DOHH2 (cell line): ENCODE data around the gene DCTN3.

Experiments
- EZH2phosphoT487 ChIP-seq: fragments of 200-600 bp; sonication (generic); IDR thresholded peaks from 2 replicates; pipeline ENCODE4 v1.6.1; 2017; ENCODE audit warnings: borderline replicate concordance, mild to moderate bottlenecking, antibody characterized with exemption, low read length, moderate library complexity, mixed read lengths
- TF ChIP-seq, protein P1 (sequence below): fragments of 200-600 bp; sonication (generic); IDR thresholded peaks from one replicate; pipeline ENCODE4 v1.5.1; 2014; ENCODE audit warnings: antibody characterized with exemption, mild to moderate bottlenecking, low read depth, low read length; ENCODE audit not compliant: poor library complexity, severe bottlenecking

- TF ChIP-seq, protein P1, sequence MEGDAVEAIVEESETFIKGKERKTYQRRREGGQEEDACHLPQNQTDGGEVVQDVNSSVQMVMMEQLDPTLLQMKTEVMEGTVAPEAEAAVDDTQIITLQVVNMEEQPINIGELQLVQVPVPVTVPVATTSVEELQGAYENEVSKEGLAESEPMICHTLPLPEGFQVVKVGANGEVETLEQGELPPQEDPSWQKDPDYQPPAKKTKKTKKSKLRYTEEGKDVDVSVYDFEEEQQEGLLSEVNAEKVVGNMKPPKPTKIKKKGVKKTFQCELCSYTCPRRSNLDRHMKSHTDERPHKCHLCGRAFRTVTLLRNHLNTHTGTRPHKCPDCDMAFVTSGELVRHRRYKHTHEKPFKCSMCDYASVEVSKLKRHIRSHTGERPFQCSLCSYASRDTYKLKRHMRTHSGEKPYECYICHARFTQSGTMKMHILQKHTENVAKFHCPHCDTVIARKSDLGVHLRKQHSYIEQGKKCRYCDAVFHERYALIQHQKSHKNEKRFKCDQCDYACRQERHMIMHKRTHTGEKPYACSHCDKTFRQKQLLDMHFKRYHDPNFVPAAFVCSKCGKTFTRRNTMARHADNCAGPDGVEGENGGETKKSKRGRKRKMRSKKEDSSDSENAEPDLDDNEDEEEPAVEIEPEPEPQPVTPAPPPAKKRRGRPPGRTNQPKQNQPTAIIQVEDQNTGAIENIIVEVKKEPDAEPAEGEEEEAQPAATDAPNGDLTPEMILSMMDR, result no peak
- no peak for TF ChIP-seq EZH2phosphoT487
Observed at GRCh38 chr9:34633166-34633565, 12.9 kb upstream of the DCTN3 start.
